Neuronal stem cell (in vitro differentiated cells): ENCODE data around the gene GNPAT. TPM values are rescaled to one million over a fixed set of nuclear protein-coding genes. Genes with fewer than 3 reads are reported as not detected.

ENCODE experiments used
- small RNA-seq: library from polyadenylated mRNA; stranded (forward); fragments of <200 nt; extraction: miRNeasy Mini kit (QIAGEN cat#:217004); gene quantifications from one replicate; pipeline ENCODE3, GENCODE V24; 2013; ENCODE audit not compliant: insufficient read depth

GNPAT gene

Small RNA genes within 50 kb of the gene (small RNA-seq; reads per million reads assigned to genes)
- gene RNA5SP80, result not detected
